22Rv1 (cell line): Measurements from ENCODE around the gene RPTOR.
"Not testable (repeated sequence)": the region's sequence is repeated elsewhere in the genome, so short reads cannot be mapped to it uniquely, and the experiment has no call there.

Experiments
- ZFX ChIP-seq: fragments of 450-650 bp; IDR thresholded peaks from 2 replicates; pipeline ENCODE4 v1.6.1; 2017; ENCODE audit warnings: antibody characterized with exemption, borderline replicate concordance
- TF ChIP-seq, protein P1 (sequence below): fragments of 450-650 bp; IDR thresholded peaks from 2 replicates; pipeline ENCODE4 v1.5.1; 2017; ENCODE audit warnings: mild to moderate bottlenecking

DNA sequence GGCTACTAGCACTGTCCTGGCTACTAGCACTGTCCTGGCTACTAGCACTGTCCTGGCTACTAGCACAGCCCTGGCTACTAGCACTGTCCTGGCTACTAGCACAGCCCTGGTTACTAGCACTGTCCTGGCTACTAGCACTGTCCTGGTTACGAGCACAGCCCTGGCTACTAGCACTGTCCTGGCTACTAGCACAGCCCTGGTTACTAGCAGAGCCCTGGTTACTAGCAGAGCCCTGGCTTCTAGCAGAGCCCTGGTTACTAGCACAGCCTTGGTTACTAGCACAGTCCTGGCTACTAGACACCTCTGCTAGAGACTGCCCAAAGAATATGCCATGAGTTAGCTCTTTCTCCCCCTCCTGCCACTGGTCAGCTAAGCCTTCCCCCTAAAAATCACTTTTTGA, 200.1 kb downstream of the RPTOR start:
- TF ChIP-seq, protein P1, sequence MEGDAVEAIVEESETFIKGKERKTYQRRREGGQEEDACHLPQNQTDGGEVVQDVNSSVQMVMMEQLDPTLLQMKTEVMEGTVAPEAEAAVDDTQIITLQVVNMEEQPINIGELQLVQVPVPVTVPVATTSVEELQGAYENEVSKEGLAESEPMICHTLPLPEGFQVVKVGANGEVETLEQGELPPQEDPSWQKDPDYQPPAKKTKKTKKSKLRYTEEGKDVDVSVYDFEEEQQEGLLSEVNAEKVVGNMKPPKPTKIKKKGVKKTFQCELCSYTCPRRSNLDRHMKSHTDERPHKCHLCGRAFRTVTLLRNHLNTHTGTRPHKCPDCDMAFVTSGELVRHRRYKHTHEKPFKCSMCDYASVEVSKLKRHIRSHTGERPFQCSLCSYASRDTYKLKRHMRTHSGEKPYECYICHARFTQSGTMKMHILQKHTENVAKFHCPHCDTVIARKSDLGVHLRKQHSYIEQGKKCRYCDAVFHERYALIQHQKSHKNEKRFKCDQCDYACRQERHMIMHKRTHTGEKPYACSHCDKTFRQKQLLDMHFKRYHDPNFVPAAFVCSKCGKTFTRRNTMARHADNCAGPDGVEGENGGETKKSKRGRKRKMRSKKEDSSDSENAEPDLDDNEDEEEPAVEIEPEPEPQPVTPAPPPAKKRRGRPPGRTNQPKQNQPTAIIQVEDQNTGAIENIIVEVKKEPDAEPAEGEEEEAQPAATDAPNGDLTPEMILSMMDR: not testable (repeated sequence)
- TF ChIP-seq ZFX: not testable (repeated sequence)
